ENCODE results near the gene DCDC2B.
"Not testable (repeated sequence)": the region's sequence is repeated elsewhere in the genome, so short reads cannot be mapped to it uniquely, and the experiment has no call there.

DCDC2B gene

GRCh38 chr1:32256473-32257226 is 47.8 kb downstream of the DCDC2B start:
- DNase-seq (ENCODE audit: low read depth): no peak
- TF ChIP-seq CTCF (conservative IDR thresholded peaks at IDR 0.05; ENCODE audit: control insufficient read depth, insufficient read depth, low read depth, low read length): no peak
- H3K4me3 ChIP-seq (ENCODE audit: control insufficient read depth, low read depth, low read length): no peak overlapping the region

DNA sequence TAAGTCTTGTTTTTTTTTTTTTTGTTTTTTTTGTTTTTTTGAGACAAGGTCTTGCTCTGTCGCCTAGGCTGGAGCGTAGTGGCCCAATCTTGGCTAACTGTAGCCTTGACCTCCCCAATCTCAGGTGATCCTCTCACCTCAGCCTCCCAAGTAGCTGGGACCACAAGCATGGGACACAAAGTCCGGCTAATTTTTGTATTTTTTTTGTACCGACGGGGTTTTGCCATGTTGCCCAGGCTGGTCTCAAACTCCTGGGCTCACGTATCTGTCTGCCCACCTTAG is 48.3 kb downstream of the DCDC2B start:
- TF ChIP-seq CTCF (conservative IDR thresholded peaks at IDR 0.05; ENCODE audit: control insufficient read depth, insufficient read depth, low read depth, low read length): no peak
- H3K4me3 ChIP-seq (ENCODE audit: control insufficient read depth, low read depth, low read length): no peak overlapping the region
- no peak for DNase-seq (ENCODE audit: low read depth)

GRCh38 chr1:32263236-32263593 is 54.3 kb downstream of the DCDC2B start:
- H3K4me3 ChIP-seq (ENCODE audit: control insufficient read depth, low read depth, low read length); DNase-seq (ENCODE audit: low read depth): not testable (repeated sequence)

- H3K4me3 ChIP-seq (ENCODE audit: control insufficient read depth, low read depth, low read length): no peak overlapping the region
These were observed 54.9 kb downstream of the DCDC2B start for GRCh38 chr1:32263744-32264143.

More at GRCh38 chr1:32263744-32264143, 54.9 kb downstream of the DCDC2B start:
- no peak for TF ChIP-seq CTCF (conservative IDR thresholded peaks at IDR 0.05; ENCODE audit: control insufficient read depth, insufficient read depth, low read depth, low read length)
- no peak for DNase-seq (ENCODE audit: low read depth)

Measured in fibroblast of mammary gland (primary cell).